Smooth muscle cell of the brain vasculature (primary cell): Measurements from ENCODE around the gene TPM1.

Source experiments
- DNase-seq: peaks from one replicate; pipeline ENCODE4 v3.0.0-alpha.2; 2012; ENCODE audit warnings: low read depth, low spot score

The TPM1 gene

DNA sequence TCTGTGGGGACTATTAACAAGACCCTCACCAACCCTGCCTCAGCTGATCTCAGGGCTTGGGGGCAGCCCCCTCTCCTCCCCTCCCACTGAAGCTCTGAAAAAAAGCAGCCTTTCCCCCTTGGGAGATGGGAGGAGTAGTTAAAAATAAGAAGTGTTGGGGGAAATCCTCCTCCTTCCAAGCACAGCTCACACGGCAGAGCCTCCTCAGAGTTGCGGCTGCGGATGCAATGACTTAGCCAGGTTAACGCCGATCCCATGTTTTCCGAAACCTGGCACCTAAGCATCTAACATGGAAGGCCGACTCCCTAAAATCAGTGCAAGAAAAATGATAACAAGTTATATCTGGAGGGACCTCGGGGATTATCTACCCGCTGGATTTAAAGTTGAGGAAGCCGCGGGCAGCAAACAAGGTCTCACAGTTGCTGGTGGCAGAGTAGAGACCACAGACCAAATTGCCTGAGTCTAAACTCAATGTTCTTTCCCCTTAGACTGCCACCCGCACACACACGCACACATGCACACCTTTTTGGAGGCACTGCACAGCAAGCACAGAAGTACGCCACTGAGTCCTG lies 1.1 kb upstream of the TPM1 start:
- DNase-seq = no peak

DNA sequence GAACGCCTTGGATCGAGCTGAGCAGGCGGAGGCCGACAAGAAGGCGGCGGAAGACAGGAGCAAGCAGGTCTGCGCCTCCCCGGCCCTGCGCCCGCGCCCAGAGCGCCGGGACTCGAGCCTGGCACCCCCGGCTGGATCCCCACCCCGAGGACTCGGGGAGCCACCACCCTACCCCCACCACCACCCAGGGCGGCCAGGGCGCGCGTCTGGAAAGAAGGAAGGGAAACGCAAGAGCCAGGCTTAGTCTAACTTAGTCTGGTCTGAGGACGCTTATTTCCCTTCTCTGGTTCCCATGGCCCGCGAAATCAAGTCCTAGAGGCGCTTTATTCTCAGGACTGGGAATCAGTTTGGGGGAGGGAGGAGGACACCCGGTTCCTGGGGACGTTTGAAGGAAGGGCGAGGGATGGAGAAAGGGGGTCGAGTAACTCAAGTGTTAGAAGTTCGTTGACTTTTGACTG lies 359 bp downstream of the TPM1 start:
- DNase-seq = no peak

DNA sequence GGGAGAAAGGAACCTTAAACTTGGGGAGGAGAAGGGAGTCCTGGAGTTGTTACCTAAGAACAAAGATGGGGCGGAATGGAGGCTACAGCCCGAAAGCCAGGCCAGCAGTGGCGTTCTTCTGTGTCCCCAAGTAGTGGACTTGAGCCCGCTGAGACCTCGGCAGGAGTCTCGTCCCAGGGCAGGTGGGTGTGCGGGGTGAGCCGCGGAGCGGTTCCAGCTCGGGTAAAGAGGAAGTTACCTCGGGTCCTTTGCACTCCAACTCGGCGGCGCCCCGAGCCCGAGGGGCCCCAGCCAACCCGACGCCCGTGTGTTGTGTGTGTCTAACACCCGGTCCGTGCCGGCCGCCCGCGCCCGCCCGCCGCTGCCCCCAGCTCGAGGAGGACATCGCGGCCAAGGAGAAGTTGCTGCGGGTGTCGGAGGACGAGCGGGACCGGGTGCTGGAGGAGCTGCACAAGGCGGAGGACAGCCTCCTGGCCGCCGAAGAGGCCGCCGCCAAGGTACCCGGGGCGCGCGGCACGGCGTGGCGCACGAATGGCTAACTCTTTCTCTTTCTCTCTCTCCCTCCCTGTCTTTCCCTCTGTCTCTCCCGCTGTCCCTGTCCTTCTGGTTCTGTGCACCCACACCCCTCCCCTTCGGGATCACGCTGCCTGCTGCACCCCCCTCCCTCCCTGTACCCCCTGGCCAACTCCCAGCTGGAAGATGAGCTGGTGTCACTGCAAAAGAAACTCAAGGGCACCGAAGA lies 959 bp downstream of the TPM1 start:
- no peak for DNase-seq

DNA sequence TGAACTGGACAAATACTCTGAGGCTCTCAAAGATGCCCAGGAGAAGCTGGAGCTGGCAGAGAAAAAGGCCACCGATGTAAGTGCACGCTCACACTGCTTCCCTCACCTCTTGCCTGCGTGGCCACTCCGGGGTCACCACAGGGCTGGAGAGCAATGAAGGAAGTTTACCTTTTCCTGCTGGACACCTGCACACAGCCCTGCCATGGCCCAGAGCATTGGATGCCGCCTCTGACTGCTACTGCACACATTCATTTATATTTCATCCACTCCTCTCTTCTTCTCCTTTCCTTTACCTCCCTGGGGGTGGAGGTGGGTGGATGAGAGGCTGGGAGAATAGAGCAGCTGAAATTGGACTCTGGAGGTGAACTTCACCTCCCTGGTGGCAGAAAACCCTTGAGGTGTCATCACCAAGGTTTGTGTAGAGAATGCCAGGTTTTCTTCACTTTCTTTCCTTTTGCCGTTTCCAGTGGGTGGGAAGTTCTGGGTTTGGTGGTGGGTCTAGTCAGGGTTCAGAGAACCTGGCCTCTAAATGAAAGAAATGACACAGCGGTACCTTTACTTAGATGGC lies 1.6 kb downstream of the TPM1 start:
- DNase-seq = no peak

DNA sequence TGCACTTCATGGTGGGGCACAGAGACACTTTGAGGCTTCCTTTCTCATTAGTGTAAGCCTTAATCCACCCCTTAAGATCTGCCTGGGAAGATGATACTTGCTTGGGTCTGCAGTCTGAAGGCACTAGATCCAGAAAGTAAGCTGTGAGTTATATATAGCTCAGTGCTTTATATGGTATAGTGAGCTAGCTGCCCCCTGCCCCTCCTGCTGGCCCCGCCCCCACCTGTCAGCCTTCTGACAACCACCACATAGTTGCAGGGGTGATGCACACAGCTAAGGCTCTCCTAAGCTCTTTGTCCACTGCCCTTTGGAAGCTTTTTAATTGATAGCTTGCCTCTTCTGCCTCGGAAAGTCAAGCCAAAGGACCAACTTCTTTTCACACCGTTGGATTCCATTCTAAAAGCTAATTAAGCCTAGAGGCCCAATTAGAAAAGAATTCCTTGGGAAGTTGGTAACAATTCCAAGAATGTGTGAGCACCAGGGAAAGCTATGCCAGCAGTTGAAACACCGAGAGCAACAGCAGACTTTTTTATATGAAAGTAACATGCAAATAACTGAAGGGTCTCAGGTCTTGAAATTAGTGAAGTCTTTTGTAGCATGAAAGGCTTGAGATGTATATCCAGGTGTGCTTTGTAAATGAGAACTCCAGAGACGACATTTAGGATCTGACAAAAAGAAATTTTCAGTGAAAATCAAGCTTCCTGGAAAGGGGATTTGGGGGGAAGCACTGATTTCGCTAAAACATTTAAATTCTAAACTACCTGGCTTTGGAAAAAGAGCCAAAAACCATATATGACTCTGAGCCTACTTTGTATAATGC lies 2.3 kb downstream of the TPM1 start:
- no peak for DNase-seq

DNA sequence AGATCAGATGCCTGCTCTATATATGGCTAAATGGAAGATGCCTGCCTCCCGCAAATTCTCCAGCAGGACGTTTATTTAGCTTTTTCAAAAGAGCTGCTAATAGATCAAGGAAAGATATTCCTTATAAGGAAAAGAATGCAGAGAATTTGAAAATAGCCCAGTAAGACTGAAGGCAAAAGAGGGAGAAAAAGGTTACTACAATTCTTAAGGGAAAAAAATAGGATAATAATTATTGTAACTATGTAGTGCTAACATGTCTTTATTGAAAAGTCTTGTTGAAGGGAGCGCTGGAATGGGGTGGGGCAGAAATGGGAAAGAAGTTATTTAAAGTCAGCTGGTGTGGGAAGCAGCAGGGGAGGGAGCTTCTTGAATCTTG lies 2.9 kb downstream of the TPM1 start:
- no peak for DNase-seq

DNA sequence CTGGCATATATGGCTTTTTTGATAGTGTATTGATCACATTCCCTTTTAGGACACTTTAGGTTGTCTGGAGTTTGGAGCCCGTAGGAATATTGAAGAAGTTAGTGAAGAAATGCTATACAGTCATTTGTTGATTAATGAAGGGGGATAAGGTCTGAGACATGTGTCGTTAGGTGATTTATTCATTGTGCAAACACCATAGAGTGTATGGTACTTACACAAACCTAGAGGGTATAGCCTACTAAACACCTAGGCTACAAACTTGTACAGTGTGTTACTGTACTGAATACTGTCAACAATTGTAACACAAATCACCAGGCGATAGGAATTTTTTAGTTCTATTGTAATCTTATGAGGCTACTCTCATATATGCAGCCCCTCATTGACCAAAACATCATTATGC lies 3.3 kb downstream of the TPM1 start:
- DNase-seq = no peak

DNA sequence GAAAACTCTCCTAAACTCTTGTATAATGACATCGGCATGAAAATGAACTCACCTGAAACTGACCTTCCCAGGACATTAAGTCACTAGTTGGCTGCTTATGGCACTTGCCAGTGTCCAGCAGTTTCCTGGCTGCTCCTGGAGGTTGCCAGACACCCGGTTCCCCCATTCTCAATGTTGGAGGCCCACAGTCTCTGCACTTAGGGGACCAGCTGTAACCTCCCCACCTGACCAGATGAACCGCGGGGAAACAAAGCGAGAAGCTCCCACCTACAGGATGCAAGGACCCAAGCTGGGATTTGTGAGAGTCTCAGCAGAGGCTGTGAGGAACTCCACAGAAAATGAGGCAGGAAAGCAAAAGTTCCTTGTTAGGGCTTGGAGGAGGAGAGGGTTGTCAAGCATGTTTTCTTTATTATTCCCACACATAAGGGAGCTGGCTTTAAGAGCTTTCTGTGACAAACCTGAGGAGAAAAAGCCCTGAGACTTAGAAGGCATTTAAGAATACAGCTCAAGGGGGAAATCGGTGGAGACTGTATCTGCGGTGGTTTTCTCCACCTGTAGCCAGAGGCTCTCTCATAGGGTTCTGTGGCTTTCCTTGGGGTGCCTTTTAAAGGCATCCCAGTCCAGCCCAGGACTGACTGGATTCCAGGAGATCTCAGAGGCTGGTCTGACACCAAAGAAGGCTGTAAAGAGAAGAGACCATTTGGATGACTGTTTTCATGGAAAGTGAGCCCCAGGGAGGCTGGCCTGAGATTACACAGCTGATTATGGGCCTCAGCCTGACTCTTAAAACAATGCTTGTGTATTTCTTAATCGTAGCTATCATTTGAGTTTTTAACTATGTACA lies 4.6 kb downstream of the TPM1 start:
- no peak for DNase-seq

DNA sequence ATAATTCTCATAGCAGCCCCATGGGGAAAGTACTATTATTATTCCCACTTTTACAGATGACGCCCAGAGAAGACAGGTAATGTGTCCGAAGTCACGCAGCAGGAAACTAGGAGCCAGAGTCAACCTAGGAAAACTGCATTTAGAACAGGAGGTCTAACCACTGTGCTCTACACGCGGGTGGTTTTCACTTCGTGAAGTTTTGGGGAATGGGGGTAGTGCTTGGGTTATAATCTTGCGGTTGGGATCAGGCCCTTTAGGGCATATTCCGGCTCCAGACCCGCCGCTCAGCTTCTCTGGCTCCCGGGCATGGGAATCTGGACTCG lies 5.2 kb downstream of the TPM1 start:
- DNase-seq = no peak

DNA sequence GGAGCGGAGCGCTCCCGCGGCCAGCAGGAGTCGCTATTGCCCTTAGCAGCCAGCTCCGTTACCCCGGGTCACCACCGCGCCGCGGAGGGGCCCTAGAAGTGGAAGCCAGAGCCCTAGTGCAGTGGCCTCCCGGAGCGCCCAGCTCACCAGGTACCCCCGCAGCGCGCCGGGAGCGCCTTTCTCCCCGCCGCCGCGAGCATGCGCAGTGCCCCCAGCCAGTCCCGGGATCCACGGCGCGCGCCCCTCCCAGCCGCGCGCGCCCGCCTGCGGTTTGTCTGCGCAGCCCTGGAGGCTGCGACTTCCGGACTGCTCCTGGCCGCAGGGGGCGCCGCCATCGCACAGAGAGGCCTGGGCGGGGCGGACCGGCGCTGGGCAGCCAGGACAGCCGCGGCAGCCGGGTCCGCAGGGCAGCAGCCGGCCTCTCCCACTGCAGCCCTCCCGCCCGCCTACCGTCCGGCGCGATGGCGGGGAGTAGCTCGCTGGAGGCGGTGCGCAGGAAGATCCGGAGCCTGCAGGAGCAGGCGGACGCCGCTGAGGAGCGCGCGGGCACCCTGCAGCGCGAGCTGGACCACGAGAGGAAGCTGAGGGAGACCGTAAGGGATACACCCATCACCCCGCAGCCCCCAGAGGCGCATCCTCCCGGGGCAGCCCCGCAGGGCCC lies 5.7 kb downstream of the TPM1 start:
- peak; percentile 88 for DNase-seq

DNA sequence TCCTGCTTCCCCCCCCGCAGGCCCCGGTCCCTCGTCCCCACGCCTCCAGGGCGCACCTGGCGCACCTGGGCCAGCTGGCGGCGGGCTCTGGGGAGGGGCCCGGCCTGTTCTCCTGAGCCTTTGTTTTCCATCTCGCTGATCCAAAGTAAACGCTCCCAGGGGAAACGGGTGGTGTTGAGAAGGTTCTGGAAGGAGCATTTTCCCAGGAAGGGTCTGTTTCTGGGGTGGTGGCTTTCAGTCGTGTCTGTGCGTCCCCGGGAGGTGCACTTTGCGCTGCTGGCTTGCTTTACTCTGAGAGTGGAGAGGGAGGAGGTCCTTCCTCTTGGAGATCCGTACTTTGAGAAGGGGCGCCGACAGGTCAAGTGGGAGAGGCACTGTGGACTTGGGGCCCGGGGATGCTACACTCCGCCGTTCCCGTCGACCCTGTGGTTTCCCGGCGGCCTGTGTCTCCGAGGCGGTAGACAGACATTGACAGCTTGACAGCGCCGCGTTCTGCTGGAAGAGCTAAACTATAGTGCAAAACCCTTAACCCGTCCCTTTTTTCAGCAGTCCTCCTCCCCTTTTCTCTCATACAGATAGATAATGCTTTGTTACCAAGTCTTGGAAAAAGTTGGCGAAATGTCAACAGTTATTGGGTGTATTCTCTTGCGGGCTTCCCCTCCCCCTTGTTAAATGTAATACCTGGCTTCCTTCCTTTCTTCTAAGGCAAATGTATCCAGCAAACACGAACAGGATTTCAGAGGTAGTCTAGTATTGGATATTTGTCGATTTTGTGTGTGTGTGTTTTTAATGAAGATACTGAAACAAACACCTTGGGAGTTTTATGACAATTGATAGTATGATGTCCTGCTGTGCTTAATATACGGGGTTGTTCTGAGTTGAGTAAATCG lies 6.5 kb downstream of the TPM1 start:
- no peak for DNase-seq

DNA sequence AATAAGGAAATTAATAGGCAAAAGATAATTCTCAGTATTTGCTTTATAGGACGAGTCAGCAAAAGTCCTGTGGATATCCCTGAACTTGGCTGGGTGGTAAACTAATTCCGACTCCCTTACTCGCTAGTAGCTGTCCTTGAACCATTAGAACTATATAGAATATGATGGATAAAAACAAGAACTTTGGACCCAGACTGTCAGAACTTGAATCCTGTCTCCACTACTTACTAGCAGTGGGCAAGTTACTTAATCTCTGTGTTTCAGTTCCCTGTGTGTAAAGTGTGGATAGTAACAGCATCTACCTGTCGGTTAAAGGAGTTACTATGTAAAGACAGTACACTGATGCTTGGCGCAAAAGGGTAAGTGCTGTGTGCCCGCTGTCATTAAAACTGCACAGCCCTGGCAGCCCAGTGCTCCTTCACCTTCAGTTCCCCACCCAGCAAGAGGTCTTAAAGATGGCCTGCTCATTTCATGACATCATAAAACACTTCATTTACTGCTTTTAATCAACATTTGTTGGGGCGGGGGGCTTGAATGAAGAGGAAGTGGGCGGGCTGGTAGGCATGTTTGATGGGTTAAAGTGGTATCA lies 7.3 kb downstream of the TPM1 start:
- DNase-seq = no peak

DNA sequence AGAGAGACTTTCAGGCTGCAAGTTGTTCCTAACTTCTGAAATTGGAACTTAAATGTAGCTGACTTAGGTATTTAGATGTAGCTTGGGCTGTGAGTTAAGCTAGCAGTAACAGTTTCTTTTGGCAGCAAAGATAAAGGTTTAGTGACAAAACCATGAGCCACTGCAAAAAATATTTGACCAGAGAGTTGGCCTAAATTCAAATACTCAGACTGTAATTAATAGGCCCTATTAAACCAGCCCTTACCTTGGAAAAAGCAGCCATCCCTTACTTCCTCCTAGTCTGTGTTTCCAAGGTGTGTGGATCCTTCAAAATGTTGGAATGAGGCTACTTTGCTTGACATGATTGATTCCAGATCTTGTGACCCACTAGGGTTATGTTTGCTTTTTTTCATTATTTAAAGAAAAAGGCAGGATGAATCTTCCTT lies 8.2 kb downstream of the TPM1 start:
- no peak for DNase-seq

DNA sequence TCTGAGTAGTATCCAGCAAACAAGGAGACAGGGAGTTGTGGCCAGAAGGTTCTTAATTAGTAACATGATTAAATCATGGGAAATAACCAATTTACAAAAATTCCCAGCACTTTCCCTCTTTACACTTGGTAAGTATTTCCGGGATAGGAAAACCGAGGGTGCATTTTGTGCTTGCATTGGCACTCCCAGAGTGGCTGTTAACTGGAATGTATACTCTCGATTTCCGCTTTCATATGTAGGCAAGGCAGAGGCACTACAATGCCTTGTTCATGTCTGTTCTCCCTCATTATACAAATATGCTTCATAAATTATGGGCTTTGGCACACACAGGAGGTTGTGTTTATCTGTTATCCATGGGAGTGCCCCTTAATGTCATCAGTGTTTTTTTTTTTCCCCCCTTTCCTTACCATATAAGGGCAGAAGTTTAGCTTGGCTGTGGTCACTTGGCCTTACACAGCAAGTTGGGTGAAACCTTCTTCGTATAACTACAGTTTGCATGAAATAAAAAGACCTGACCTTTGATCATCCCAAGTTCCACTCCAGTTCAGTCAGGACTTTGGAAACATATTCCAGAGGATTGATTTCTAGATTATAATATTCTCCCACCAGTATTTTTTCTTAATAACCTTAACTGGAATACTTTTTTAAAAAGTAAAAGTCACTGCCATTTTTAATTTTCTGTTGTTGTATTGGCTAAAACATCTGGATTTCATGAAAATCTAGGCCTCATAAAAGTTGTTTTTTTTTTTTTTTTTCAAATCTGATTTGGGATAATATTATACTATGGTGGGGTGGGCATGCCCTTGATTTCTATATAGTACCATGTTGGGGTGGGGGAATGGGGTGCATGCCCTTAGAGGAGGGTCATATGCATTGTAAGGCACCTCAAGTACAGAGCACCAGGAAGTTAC lies 8.9 kb downstream of the TPM1 start:
- DNase-seq = no peak

DNA sequence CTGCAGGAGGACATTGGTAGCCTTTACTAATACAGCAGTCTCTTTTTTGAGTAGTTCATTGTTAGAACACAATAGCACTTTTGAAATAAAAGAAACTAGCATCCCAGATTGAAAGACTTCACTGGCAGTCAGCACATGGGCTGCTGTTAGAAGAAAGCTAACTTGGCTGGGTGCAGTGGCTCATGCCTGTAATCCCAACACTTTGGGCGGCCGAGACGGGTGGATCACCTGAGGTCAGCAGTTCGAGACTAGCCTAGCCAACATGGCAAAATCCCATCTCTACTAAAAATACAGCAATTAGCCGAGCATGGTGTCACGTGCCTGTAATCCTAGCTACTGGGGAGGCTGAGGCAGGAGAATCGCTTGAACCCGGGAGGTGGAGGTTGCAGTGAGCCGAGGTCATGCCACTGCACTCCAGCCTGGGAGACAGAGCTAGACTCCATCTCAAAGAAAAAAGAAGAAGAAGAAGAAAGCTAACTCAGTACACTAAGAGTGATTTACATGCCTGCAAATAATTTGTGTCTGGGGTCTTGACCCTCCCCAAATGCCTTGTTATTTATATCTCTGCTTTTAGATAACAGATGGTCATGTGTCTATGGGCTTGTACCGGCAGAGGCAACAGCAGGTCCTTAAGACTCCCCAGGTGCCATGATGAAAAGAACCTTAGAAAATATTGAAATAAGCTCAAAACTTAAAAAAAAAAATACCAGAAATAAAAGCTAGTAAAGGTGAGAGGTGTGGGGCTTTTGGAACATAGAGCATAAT lies 9.7 kb downstream of the TPM1 start:
- no peak for DNase-seq

DNA sequence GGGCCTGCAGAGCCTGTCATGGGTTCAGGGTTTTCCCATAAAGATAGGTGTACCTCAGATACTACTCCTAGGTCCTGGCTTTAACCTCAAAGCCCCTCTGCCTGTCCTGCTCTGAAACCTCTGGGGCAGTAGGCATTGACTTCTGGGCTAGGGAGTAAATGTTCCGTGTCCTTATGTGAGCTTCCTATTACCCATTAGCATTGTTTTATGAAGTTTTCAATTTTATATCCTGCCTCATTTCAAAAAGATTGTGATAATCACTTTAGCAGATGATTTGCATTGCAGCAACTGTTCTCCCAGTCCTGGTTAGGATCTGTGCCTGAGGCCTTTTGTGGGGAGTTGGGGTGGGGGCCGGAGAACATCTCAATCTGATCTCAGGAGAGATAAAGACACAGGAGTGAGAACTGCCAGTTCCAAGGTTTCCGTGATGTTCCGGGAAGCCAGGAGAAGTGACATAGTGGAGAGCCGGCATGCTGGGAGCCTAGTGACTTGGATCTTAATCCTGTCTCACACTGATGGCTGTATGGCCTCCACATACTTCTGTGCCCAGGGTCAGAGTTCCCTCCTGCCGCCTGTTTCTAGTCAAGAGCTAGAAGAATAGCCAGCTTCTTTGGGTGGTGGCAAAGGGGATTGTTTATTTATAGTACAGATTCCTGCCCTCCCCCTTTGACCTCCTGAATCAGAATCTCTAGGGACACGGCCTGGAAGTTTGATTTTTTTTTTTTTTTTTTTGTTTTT lies 10.6 kb downstream of the TPM1 start:
- DNase-seq = no peak

DNA sequence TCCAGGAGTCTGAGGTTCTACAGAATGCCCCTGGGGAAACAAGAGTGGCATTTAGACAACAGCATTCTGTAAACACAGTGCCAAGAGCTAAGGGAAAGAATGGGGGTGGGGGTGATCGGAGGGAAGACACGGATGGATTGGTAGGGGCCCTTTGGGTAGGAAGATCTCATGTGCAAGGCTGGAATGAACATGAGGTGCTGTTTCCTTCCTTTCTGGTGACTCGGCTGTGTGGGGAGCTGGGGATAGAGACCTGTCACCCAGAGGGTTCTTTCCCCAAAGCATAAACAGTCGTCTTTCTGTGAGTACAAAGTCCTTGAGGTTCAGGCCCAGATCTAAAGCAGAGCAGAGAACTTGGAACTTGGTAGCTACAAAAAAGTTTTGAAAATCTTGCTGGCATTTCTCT lies 11.7 kb downstream of the TPM1 start:
- no peak for DNase-seq
